ENCODE data around the gene ZNF740. TPM values are rescaled to one million over a fixed set of nuclear protein-coding genes. Genes with fewer than 3 reads are reported as not detected.

ZNF740 gene
- total RNA-seq, 1 experiment from 2014 or later = 46.8 TPM

- Histone ChIP-seq H3K36me3 (ENCODE audit: control insufficient read depth, insufficient read depth, low read length) (no peaks in the 10 kb centered on the region; the same call in 1 of the 2 replicates), H3K27me3 (ENCODE audit: control insufficient read depth, insufficient read depth, low read length) (no peaks in the 10 kb centered on the region), H3K4me3 (ENCODE audit: low read depth in 2 of 2, low read length in 2 of 2) (no peak overlapping the region), H3K9me3 (ENCODE audit: control insufficient read depth, insufficient read depth, low read depth, low read length) (no peaks in the 10 kb centered on the region), H3K27ac (ENCODE audit: low read length) (no peak overlapping the region), H3K4me1 (ENCODE audit: control insufficient read depth, insufficient read depth, low read length) (peaks cover 31% of the 10 kb centered on the region)
- no peak for DNase-seq (ENCODE audit: low read depth, low spot score)
- TF ChIP-seq TCF7L2 (IDR thresholded peaks at IDR 0.05; ENCODE audit: low read depth, low read length) = no peak
- TF ChIP-seq CTCF (IDR thresholded peaks at IDR 0.05) = no peak
- CTCF ChIA-PET = interaction anchor here (0.8 to 2.7 kb wide), 5 partner anchors 27 to 106 kb away, joined by 3 to 13 read pairs (median 7); partner anchors contain the start of genes AAAS and ESPL1
- in situ Hi-C loops (cut with HindIII; ENCODE audit: low pct_unique_long_range_greater_than_20kb, low sequenced_read_pairs) (no loop called here), intact Hi-C loops (cut with micrococcal nuclease; ENCODE audit: unreplicated experiment) (loop anchor here (5.0 kb wide), 1 partner anchor 37 kb away; a partner anchor contains a TSS)
- no TSS peak for BruUV-seq (replicated peaks)
- POLR2A ChIA-PET = no interaction called here
- no peak for ATAC-seq
Measured at GRCh38 chr12:53214687-53215455, 34.3 kb downstream of the ZNF740 start.

GRCh38 chr12:53215497-53215896 lies 35.0 kb downstream of the ZNF740 start:
- Histone ChIP-seq H3K27ac (ENCODE audit: low read length) (no peak overlapping the region; the same call in 1 of the 2 replicates), H3K4me1 (ENCODE audit: control insufficient read depth, insufficient read depth, low read length) (peaks cover 31% of the 10 kb centered on the region), H3K4me3 (ENCODE audit: low read depth in 2 of 2, low read length in 2 of 2) (no peak overlapping the region), H3K36me3 (ENCODE audit: control insufficient read depth, insufficient read depth, low read length) (no peaks in the 10 kb centered on the region; the same call in 1 of the 2 replicates), H3K9me3 (ENCODE audit: control insufficient read depth, insufficient read depth, low read depth, low read length) (no peaks in the 10 kb centered on the region), H3K27me3 (ENCODE audit: control insufficient read depth, insufficient read depth, low read length) (no peaks in the 10 kb centered on the region)
- TF ChIP-seq TCF7L2 (IDR thresholded peaks at IDR 0.05; ENCODE audit: low read depth, low read length) (no peak), REST (IDR thresholded peaks at IDR 0.05; ENCODE audit: insufficient read depth in 1 of 2, low read depth in 2 of 2, low read length in 1 of 2) (no peak), SIN3A (IDR thresholded peaks at IDR 0.05; ENCODE audit: borderline replicate concordance, insufficient read depth, low read depth, low read length) (no peak), CTCF (IDR thresholded peaks at IDR 0.05) (no peak), POLR2AphosphoS5 (IDR thresholded peaks at IDR 0.05; ENCODE audit: low read depth, low read length) (no peak)
- DNase-seq (ENCODE audit: low read depth, low spot score) (no peak), ATAC-seq (no peak)
- POLR2A ChIA-PET = interaction anchor here (0.6 kb wide), 1 partner anchor 130 kb away, joined by 3 read pairs; no protein-coding TSS in a partner anchor
- intact Hi-C loops (cut with micrococcal nuclease; ENCODE audit: unreplicated experiment) = loop anchor here (5.0 kb wide), 1 partner anchor 37 kb away; a partner anchor contains a TSS
- CTCF ChIA-PET = no interaction called here
- in situ Hi-C loops (cut with HindIII; ENCODE audit: low pct_unique_long_range_greater_than_20kb, low sequenced_read_pairs) = no loop called here
- no TSS peak for BruUV-seq (replicated peaks)

All from Panc1 (cell line).